Naive B cell (primary cell): ENCODE data around the gene AQP12B. TPM values are rescaled to one million over a fixed set of nuclear protein-coding genes. Genes with fewer than 3 reads are reported as not detected.

Experiments used
- ATAC-seq, 2 donors: fragments of 150-1000 bp; cut with Tn5 transposase; 2 replicates each; pipeline ENCODE4 v1.10.0; 2021; ENCODE audit warnings: low read depth in 2 of 2, mild to moderate bottlenecking in 2 of 2, moderate library complexity in 2 of 2
- DNase-seq: peaks from one replicate; pipeline ENCODE4 v3.0.0; 2022
- H3K27ac Mint-ChIP-seq, 6 donors: one replicate each; pipeline ENCODE4 v1.8.0; 2020 to 2022; ENCODE audit warnings: mild to moderate bottlenecking in 6 of 6, mixed read lengths in 6 of 6, moderate library complexity in 5 of 6, inconsistent platforms in 2 of 6
- H3K27me3 Mint-ChIP-seq, 3 donors: one replicate each; pipeline ENCODE4 v1.8.0; 2021 to 2022; ENCODE audit warnings: mixed read lengths in 3 of 3, mild to moderate bottlenecking in 1 of 3
- H3K36me3 Mint-ChIP-seq, 2 donors: one replicate each; pipeline ENCODE4 v1.8.0; 2020 to 2022; ENCODE audit warnings: mixed read lengths in 2 of 2, inconsistent platforms in 1 of 2, mild to moderate bottlenecking in 1 of 2
- H3K4me1 Mint-ChIP-seq, 3 donors: one replicate each; pipeline ENCODE4 v1.8.0; 2020 to 2022; ENCODE audit warnings: mixed read lengths in 3 of 3, inconsistent platforms in 1 of 3, mild to moderate bottlenecking in 1 of 3, moderate library complexity in 1 of 3
- H3K4me3 Mint-ChIP-seq, 8 donors: one replicate each; pipeline ENCODE4 v1.8.0; 2020 to 2022; ENCODE audit warnings: mild to moderate bottlenecking in 8 of 8, mixed read lengths in 8 of 8, moderate library complexity in 8 of 8, inconsistent platforms in 2 of 8
- H3K9me3 Mint-ChIP-seq, 7 donors: one replicate each; pipeline ENCODE4 v1.8.0; 2020 to 2022; ENCODE audit warnings: mixed read lengths in 7 of 7, mild to moderate bottlenecking in 5 of 7, inconsistent platforms in 2 of 7, moderate library complexity in 1 of 7
- polyA plus RNA-seq, 6 donors: library from polyadenylated mRNA; unstranded; fragments of 300-500 nt; fragmentation: Illumina TruSeq; gene quantifications; one replicate each; pipeline ENCODE4 v1.2.3, GENCODE V29; 2021; ENCODE audit warnings: low read depth in 6 of 6

Gene AQP12B
- polyA plus RNA-seq, 6 donors from 2014 or later = not detected

GRCh38 chr2:240713928-240714746 is 31.5 kb upstream of the AQP12B start:
- H3K36me3 Mint-ChIP-seq = no peaks in the 10 kb centered on the region
- ATAC-seq = no peak
- H3K27ac Mint-ChIP-seq = no peak overlapping the region
- H3K4me3 Mint-ChIP-seq = peak overlapping the region in 1 of 8 donors; percentile 22
- no peak for DNase-seq
- H3K4me1 Mint-ChIP-seq = no peaks in the 10 kb centered on the region
- H3K9me3 Mint-ChIP-seq = no peaks in the 10 kb centered on the region
- peaks cover 0 to 4% (median 0%) of the 10 kb centered on the region in 3 donors for H3K27me3 Mint-ChIP-seq

GRCh38 chr2:240713071-240713927 is 30.6 kb upstream of the AQP12B start:
- Mint-ChIP-seq H3K36me3 (no peaks in the 10 kb centered on the region), H3K9me3 (no peaks in the 10 kb centered on the region), H3K4me3 (no peak overlapping the region), H3K27me3 (peaks cover 0 to 4% (median 0%) of the 10 kb centered on the region in 3 donors), H3K27ac (no peak overlapping the region), H3K4me1 (no peaks in the 10 kb centered on the region)
- DNase-seq (no peak), ATAC-seq (no peak)

- no peak overlapping the region for H3K4me3 Mint-ChIP-seq
- peaks cover 0 to 4% (median 3%) of the 10 kb centered on the region in 3 donors for H3K27me3 Mint-ChIP-seq
- no peaks in the 10 kb centered on the region for H3K4me1 Mint-ChIP-seq
- H3K27ac Mint-ChIP-seq = no peak overlapping the region
- H3K36me3 Mint-ChIP-seq = no peaks in the 10 kb centered on the region
- DNase-seq (no peak), ATAC-seq (no peak)
- no peaks in the 10 kb centered on the region for H3K9me3 Mint-ChIP-seq
Measured at GRCh38 chr2:240712121-240712520, 29.4 kb upstream of the AQP12B start.

GRCh38 chr2:240711701-240712100 is 29.0 kb upstream of the AQP12B start:
- H3K27me3 Mint-ChIP-seq = peaks cover 0 to 4% (median 3%) of the 10 kb centered on the region in 3 donors
- no peaks in the 10 kb centered on the region for H3K9me3 Mint-ChIP-seq
- no peak overlapping the region for H3K4me3 Mint-ChIP-seq
- ATAC-seq (no peak), DNase-seq (no peak)
- no peaks in the 10 kb centered on the region for H3K4me1 Mint-ChIP-seq
- no peaks in the 10 kb centered on the region for H3K36me3 Mint-ChIP-seq
- H3K27ac Mint-ChIP-seq = no peak overlapping the region

- ATAC-seq (no peak), DNase-seq (no peak)
- no peak overlapping the region for H3K4me3 Mint-ChIP-seq
- no peaks in the 10 kb centered on the region for H3K9me3 Mint-ChIP-seq
- H3K4me1 Mint-ChIP-seq = no peaks in the 10 kb centered on the region
- no peaks in the 10 kb centered on the region for H3K36me3 Mint-ChIP-seq
- H3K27ac Mint-ChIP-seq = no peak overlapping the region
- H3K27me3 Mint-ChIP-seq = peaks cover 0 to 4% (median 3%) of the 10 kb centered on the region in 3 donors
Measured at GRCh38 chr2:240711296-240711695, 28.6 kb upstream of the AQP12B start.

GRCh38 chr2:240708457-240708856 is 25.8 kb upstream of the AQP12B start:
- H3K4me1 Mint-ChIP-seq = no peaks in the 10 kb centered on the region
- peak overlapping the region in 1 of 6 donors; percentile 73 for H3K27ac Mint-ChIP-seq
- DNase-seq (no peak), ATAC-seq (no peak)
- H3K4me3 Mint-ChIP-seq = no peak overlapping the region
- no peaks in the 10 kb centered on the region for H3K36me3 Mint-ChIP-seq
- H3K9me3 Mint-ChIP-seq = peaks cover 0 to 2% (median 0%) of the 10 kb centered on the region in 7 donors
- peaks cover 13 to 20% (median 16%) of the 10 kb centered on the region in 3 donors for H3K27me3 Mint-ChIP-seq

GRCh38 chr2:240707821-240708220 is 25.1 kb upstream of the AQP12B start:
- no peaks in the 10 kb centered on the region for H3K36me3 Mint-ChIP-seq
- ATAC-seq = no peak
- H3K27ac Mint-ChIP-seq = peak overlapping the region in 1 of 6 donors; percentile 14
- no peaks in the 10 kb centered on the region for H3K4me1 Mint-ChIP-seq
- H3K27me3 Mint-ChIP-seq = peaks cover 17 to 27% (median 22%) of the 10 kb centered on the region in 3 donors
- H3K9me3 Mint-ChIP-seq = peaks cover 0 to 2% (median 0%) of the 10 kb centered on the region in 7 donors
- H3K4me3 Mint-ChIP-seq = no peak overlapping the region
- DNase-seq = no peak

GRCh38 chr2:240707043-240707756 is 24.5 kb upstream of the AQP12B start:
- DNase-seq (no peak), ATAC-seq (no peak)
- Mint-ChIP-seq H3K27me3 (peaks cover 17 to 30% (median 28%) of the 10 kb centered on the region in 3 donors), H3K36me3 (no peaks in the 10 kb centered on the region), H3K9me3 (peaks cover 0 to 2% (median 0%) of the 10 kb centered on the region in 7 donors), H3K4me3 (no peak overlapping the region), H3K4me1 (no peaks in the 10 kb centered on the region), H3K27ac (peak overlapping the region in 1 of 6 donors; percentile 14)

GRCh38 chr2:240705204-240705791 is 22.6 kb upstream of the AQP12B start:
- H3K27ac Mint-ChIP-seq = no peak overlapping the region
- no peak for ATAC-seq
- H3K4me3 Mint-ChIP-seq = peak overlapping the region in 1 of 8 donors; percentile 63
- no peak for DNase-seq
- H3K27me3 Mint-ChIP-seq = peaks cover 17 to 28% (median 26%) of the 10 kb centered on the region in 3 donors
- peaks cover 0 to 2% (median 0%) of the 10 kb centered on the region in 7 donors for H3K9me3 Mint-ChIP-seq
- H3K4me1 Mint-ChIP-seq = no peaks in the 10 kb centered on the region
- H3K36me3 Mint-ChIP-seq = no peaks in the 10 kb centered on the region

- H3K9me3 Mint-ChIP-seq = peaks cover 0 to 2% (median 0%) of the 10 kb centered on the region in 7 donors
- DNase-seq = no peak
- no peak for ATAC-seq
- H3K4me3 Mint-ChIP-seq = no peak overlapping the region
- H3K27me3 Mint-ChIP-seq = peaks cover 17 to 28% (median 26%) of the 10 kb centered on the region in 3 donors
- H3K27ac Mint-ChIP-seq = no peak overlapping the region
- H3K36me3 Mint-ChIP-seq = no peaks in the 10 kb centered on the region
- no peaks in the 10 kb centered on the region for H3K4me1 Mint-ChIP-seq
Measured at GRCh38 chr2:240704651-240705050, 22.0 kb upstream of the AQP12B start.

- Mint-ChIP-seq H3K27ac (no peak overlapping the region), H3K27me3 (peaks cover 17 to 28% (median 26%) of the 10 kb centered on the region in 3 donors), H3K4me3 (no peak overlapping the region), H3K4me1 (no peaks in the 10 kb centered on the region), H3K36me3 (no peaks in the 10 kb centered on the region), H3K9me3 (peaks cover 0 to 2% (median 0%) of the 10 kb centered on the region in 7 donors)
- no peak for DNase-seq
- ATAC-seq = no peak
Measured at GRCh38 chr2:240703417-240704341, 21.0 kb upstream of the AQP12B start.

GRCh38 chr2:240702640-240703011 is 19.9 kb upstream of the AQP12B start:
- DNase-seq (no peak), ATAC-seq (no peak)
- H3K27ac Mint-ChIP-seq = no peak overlapping the region
- H3K4me3 Mint-ChIP-seq = no peak overlapping the region
- H3K27me3 Mint-ChIP-seq = peaks cover 14 to 28% (median 26%) of the 10 kb centered on the region in 3 donors
- no peaks in the 10 kb centered on the region for H3K36me3 Mint-ChIP-seq
- H3K9me3 Mint-ChIP-seq = peaks cover 0 to 2% (median 0%) of the 10 kb centered on the region in 7 donors
- no peaks in the 10 kb centered on the region for H3K4me1 Mint-ChIP-seq
